NCI-H2196 (cell line): ENCODE results near the gene OR4D9.

Experiments
- DNase-seq: peaks from one replicate; lab custom pipeline; 2025; ENCODE audit not compliant: unreplicated experiment; lab: John Stamatoyannopoulos, UW

Gene OR4D9

GRCh38 chr11:59550368-59550841, 39.1 kb downstream of the OR4D9 start:
- DNase-seq = peak; percentile 89

- peak; percentile 86 for DNase-seq
These were observed 39.7 kb downstream of the OR4D9 start for GRCh38 chr11:59550842-59551658.

- DNase-seq = no peak
These were observed 40.6 kb downstream of the OR4D9 start for GRCh38 chr11:59551659-59552521.

DNA sequence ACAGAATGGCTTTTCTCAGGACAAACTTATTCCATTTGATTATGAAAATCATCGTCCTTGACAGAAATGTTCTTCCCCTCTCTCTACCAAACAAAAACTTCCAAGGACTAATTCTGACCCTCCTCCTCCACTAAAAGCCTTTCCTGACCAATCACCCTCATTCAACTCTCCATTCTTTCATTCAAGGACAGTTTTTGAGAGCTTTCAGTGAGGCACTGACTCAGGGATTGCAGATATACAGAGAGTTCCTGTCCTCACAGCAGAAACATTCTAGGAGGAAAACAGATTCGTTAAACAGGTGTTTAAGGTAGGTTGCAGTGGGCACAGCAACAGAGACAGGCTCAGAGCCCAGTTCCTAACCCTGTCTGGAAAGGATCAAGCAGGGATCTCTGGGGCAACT, 41.5 kb downstream of the OR4D9 start:
- no peak for DNase-seq

- no peak for DNase-seq
These were observed 42.0 kb downstream of the OR4D9 start for GRCh38 chr11:59553323-59553722.

GRCh38 chr11:59555601-59556114, 44.3 kb downstream of the OR4D9 start:
- no peak for DNase-seq

GRCh38 chr11:59556115-59556916, 45.0 kb downstream of the OR4D9 start:
- DNase-seq = peak; percentile 7

- no peak for DNase-seq
These were observed 45.6 kb downstream of the OR4D9 start for GRCh38 chr11:59556917-59557348.

- DNase-seq = no peak
These were observed 46.9 kb downstream of the OR4D9 start for GRCh38 chr11:59558270-59558643.

DNA sequence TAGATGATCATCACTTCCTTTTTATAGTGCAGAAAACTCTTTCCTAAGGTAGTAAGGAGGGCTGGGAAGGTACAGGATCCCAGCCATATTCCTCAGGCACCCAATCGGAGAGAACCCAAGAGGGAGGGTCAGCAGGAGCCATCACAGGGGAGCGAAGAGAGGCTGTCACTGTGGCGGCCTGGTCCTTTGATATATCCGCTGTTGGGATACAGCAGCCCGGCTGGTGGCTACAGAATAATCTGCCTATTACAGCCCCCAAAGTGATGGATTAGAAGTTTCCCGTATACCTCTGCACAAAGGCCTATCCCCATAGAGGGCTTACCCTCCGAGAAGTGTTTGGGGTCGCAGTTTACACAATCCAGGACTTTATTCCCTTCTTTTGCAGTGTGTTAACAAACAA, 48.5 kb downstream of the OR4D9 start:
- no peak for DNase-seq

DNA sequence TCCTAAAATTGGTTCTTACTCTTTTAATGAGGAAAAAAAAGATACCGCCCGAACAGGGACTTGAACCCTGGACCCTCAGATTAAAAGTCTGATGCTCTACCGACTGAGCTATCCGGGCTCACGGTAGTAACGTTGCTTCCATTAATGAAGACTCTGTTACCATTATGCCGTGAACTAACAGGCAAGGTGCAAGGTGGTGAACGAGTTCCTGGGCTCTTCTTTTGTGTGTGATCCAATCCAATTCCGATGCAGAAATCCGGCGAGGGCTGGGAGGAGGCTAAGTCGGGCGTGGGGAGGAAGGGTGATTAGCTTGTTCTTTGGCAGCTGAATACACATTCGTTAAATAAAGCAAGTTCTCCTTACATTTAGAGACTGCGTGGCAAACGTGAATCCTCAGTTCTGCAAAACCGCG, 49.0 kb downstream of the OR4D9 start:
- DNase-seq = peak; percentile 73

- peak; percentile 65 for DNase-seq
These were observed 49.5 kb downstream of the OR4D9 start for GRCh38 chr11:59560702-59561473.

- DNase-seq = no peak
These were observed 51.0 kb downstream of the OR4D9 start for GRCh38 chr11:59562292-59562691.
